Mononuclear cell (primary cell): Measurements from ENCODE around the gene GPATCH2. TPM values are rescaled to one million over a fixed set of nuclear protein-coding genes. Genes with fewer than 3 reads are reported as not detected.

ENCODE experiments used
- H3K27me3 ChIP-seq: 2 replicates; pipeline ENCODE4 v1.6.0; 2011; ENCODE audit warnings: low read length, control low read depth; ENCODE audit not compliant: insufficient read depth
- H3K4me1 ChIP-seq: 2 replicates; pipeline ENCODE4 v1.5.1; 2011; ENCODE audit warnings: mild to moderate bottlenecking, low read length, control low read depth; ENCODE audit not compliant: insufficient read depth
- H3K4me3 ChIP-seq: 2 replicates; pipeline ENCODE4 v1.5.1; 2011; ENCODE audit warnings: mild to moderate bottlenecking, low read length, moderate library complexity
- H3K9me3 ChIP-seq: 2 replicates; pipeline ENCODE4 v1.5.1; 2011; ENCODE audit warnings: low read depth, mild to moderate bottlenecking, control low read depth, low read length
- total RNA-seq: library from RNA; depleted of rRNA; stranded (reverse); fragments of >200 nt; gene quantifications from one replicate; pipeline ENCODE4 v1.2.3, GENCODE V29; 2012

GPATCH2 gene
- total RNA-seq, 1 donor: 14.3 TPM

GRCh38 chr1:217561446-217561845, 69.4 kb downstream of the GPATCH2 start:
- Histone ChIP-seq H3K4me3 (no peak overlapping the region), H3K4me1 (no peaks in the 10 kb centered on the region), H3K27me3 (no peaks in the 10 kb centered on the region), H3K9me3 (no peaks in the 10 kb centered on the region)

- no peaks in the 10 kb centered on the region for H3K9me3 ChIP-seq
- H3K4me1 ChIP-seq: no peaks in the 10 kb centered on the region
- no peaks in the 10 kb centered on the region for H3K27me3 ChIP-seq
- H3K4me3 ChIP-seq: no peak overlapping the region
Observed at GRCh38 chr1:217554849-217555248, 76.0 kb downstream of the GPATCH2 start.

GRCh38 chr1:217553949-217554509, 76.9 kb downstream of the GPATCH2 start:
- H3K9me3 ChIP-seq: no peaks in the 10 kb centered on the region
- H3K4me1 ChIP-seq: no peaks in the 10 kb centered on the region
- no peaks in the 10 kb centered on the region for H3K27me3 ChIP-seq
- H3K4me3 ChIP-seq: no peak overlapping the region

GRCh38 chr1:217552339-217552951, 78.4 kb downstream of the GPATCH2 start:
- Histone ChIP-seq H3K4me1 (no peaks in the 10 kb centered on the region), H3K9me3 (peaks cover 6% of the 10 kb centered on the region), H3K4me3 (no peak overlapping the region), H3K27me3 (no peaks in the 10 kb centered on the region)

GRCh38 chr1:217542837-217543236, 88.1 kb downstream of the GPATCH2 start:
- peaks cover 3% of the 10 kb centered on the region for H3K9me3 ChIP-seq
- no peaks in the 10 kb centered on the region for H3K4me1 ChIP-seq
- no peak overlapping the region for H3K4me3 ChIP-seq
- no peaks in the 10 kb centered on the region for H3K27me3 ChIP-seq

GRCh38 chr1:217542136-217542777, 88.6 kb downstream of the GPATCH2 start:
- no peak overlapping the region for H3K4me3 ChIP-seq

GRCh38 chr1:217540321-217540720, 90.6 kb downstream of the GPATCH2 start:
- no peaks in the 10 kb centered on the region for H3K4me1 ChIP-seq
- no peaks in the 10 kb centered on the region for H3K27me3 ChIP-seq
- H3K9me3 ChIP-seq: no peaks in the 10 kb centered on the region
- no peak overlapping the region for H3K4me3 ChIP-seq

More at GRCh38 chr1:217542136-217542777, 88.6 kb downstream of the GPATCH2 start:
- no peaks in the 10 kb centered on the region for H3K9me3 ChIP-seq
- no peaks in the 10 kb centered on the region for H3K27me3 ChIP-seq
- H3K4me1 ChIP-seq: no peaks in the 10 kb centered on the region

- no peaks in the 10 kb centered on the region for H3K27me3 ChIP-seq
- no peak overlapping the region for H3K4me3 ChIP-seq
- no peaks in the 10 kb centered on the region for H3K4me1 ChIP-seq
- H3K9me3 ChIP-seq: no peaks in the 10 kb centered on the region
Observed at GRCh38 chr1:217539510-217539909, 91.4 kb downstream of the GPATCH2 start.

GRCh38 chr1:217535601-217536377, 95.1 kb downstream of the GPATCH2 start:
- H3K9me3 ChIP-seq: no peaks in the 10 kb centered on the region
- H3K27me3 ChIP-seq: no peaks in the 10 kb centered on the region
- H3K4me3 ChIP-seq: no peak overlapping the region
- H3K4me1 ChIP-seq: no peaks in the 10 kb centered on the region

- Histone ChIP-seq H3K9me3 (no peaks in the 10 kb centered on the region), H3K27me3 (no peaks in the 10 kb centered on the region), H3K4me3 (no peak overlapping the region), H3K4me1 (no peaks in the 10 kb centered on the region)
Observed at GRCh38 chr1:217534566-217534965, 96.3 kb downstream of the GPATCH2 start.

GRCh38 chr1:217528271-217528670, 102.6 kb downstream of the GPATCH2 start:
- no peak overlapping the region for H3K4me3 ChIP-seq
- H3K4me1 ChIP-seq: no peaks in the 10 kb centered on the region
- no peaks in the 10 kb centered on the region for H3K9me3 ChIP-seq
- no peaks in the 10 kb centered on the region for H3K27me3 ChIP-seq

- Histone ChIP-seq H3K9me3 (no peaks in the 10 kb centered on the region), H3K4me1 (no peaks in the 10 kb centered on the region), H3K4me3 (no peak overlapping the region)
Observed at GRCh38 chr1:217527151-217527550, 103.7 kb downstream of the GPATCH2 start.

GRCh38 chr1:217526636-217527035, 104.3 kb downstream of the GPATCH2 start:
- Histone ChIP-seq H3K27me3 (no peaks in the 10 kb centered on the region), H3K4me1 (no peaks in the 10 kb centered on the region), H3K4me3 (no peak overlapping the region), H3K9me3 (no peaks in the 10 kb centered on the region)

More at GRCh38 chr1:217527151-217527550, 103.7 kb downstream of the GPATCH2 start:
- no peaks in the 10 kb centered on the region for H3K27me3 ChIP-seq

- no peaks in the 10 kb centered on the region for H3K4me1 ChIP-seq
- H3K4me3 ChIP-seq: no peak overlapping the region
- H3K9me3 ChIP-seq: no peaks in the 10 kb centered on the region
- H3K27me3 ChIP-seq: no peaks in the 10 kb centered on the region
Observed at GRCh38 chr1:217525773-217526490, 105.0 kb downstream of the GPATCH2 start.
